ENCODE data around the gene COQ7.

DNA sequence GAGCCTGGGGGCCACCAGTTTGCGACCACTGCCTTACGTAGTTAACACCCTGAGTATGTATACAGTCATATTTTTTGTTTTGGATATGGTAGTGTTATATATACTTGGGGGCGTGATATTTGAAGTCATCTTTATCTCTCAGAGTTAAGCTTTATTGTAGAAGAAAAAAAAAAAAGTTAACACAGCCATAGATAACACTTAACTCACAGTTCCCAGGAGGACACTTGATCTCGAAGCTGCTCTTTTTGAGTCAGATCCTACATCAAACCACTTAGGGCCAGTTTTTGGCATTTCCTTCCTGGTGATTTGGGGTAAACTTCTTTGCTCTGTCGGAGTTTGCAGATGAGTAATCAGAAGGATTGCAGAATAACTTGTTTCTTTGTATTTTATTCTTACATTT is 52.1 kb downstream of the COQ7 start:
- TF ChIP-seq, protein P1, sequence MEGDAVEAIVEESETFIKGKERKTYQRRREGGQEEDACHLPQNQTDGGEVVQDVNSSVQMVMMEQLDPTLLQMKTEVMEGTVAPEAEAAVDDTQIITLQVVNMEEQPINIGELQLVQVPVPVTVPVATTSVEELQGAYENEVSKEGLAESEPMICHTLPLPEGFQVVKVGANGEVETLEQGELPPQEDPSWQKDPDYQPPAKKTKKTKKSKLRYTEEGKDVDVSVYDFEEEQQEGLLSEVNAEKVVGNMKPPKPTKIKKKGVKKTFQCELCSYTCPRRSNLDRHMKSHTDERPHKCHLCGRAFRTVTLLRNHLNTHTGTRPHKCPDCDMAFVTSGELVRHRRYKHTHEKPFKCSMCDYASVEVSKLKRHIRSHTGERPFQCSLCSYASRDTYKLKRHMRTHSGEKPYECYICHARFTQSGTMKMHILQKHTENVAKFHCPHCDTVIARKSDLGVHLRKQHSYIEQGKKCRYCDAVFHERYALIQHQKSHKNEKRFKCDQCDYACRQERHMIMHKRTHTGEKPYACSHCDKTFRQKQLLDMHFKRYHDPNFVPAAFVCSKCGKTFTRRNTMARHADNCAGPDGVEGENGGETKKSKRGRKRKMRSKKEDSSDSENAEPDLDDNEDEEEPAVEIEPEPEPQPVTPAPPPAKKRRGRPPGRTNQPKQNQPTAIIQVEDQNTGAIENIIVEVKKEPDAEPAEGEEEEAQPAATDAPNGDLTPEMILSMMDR (IDR thresholded peaks at IDR 0.05; ENCODE audit: low read length), result no peak
- no peak for TF ChIP-seq EZH2 (IDR thresholded peaks at IDR 0.05; ENCODE audit: borderline replicate concordance, low read length)

Data from OCI-LY1 (cell line).